GM18507 (cell line): ENCODE data around the gene IGFBP4.

Experiments used
- DNase-seq: peaks from one replicate; pipeline ENCODE4 v3.0.0; 2011; ENCODE audit warnings: low read depth; ENCODE audit not compliant: insufficient read length; ENCODE audit errors: extremely low spot score
- FAIRE-seq: peaks from 2 replicates; lab custom pipeline; 2011; peaks lifted over from hg19 to GRCh38; lab: Jason Lieb, UNC

IGFBP4 gene

GRCh38 chr17:40452216-40452787 is 9.1 kb downstream of the IGFBP4 start:
- DNase-seq (no peak), FAIRE-seq (no peak)

DNA sequence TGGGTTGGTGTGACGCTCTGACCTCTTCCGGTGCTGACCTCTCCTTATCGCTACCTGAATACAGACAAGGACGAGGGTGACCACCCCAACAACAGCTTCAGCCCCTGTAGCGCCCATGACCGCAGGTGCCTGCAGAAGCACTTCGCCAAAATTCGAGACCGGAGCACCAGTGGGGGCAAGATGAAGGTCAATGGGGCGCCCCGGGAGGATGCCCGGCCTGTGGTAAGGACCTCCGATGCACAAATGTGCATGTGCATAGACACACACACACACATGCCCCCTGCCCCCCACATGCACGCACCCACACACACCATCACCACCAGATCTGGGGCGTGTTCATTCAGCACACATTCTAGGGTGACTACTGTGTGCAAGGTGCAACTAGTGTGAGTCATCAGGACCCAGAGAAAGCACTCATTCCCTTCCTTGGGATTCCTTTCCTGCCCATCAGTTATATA is 9.7 kb downstream of the IGFBP4 start:
- FAIRE-seq, result no peak
- DNase-seq, result no peak

DNA sequence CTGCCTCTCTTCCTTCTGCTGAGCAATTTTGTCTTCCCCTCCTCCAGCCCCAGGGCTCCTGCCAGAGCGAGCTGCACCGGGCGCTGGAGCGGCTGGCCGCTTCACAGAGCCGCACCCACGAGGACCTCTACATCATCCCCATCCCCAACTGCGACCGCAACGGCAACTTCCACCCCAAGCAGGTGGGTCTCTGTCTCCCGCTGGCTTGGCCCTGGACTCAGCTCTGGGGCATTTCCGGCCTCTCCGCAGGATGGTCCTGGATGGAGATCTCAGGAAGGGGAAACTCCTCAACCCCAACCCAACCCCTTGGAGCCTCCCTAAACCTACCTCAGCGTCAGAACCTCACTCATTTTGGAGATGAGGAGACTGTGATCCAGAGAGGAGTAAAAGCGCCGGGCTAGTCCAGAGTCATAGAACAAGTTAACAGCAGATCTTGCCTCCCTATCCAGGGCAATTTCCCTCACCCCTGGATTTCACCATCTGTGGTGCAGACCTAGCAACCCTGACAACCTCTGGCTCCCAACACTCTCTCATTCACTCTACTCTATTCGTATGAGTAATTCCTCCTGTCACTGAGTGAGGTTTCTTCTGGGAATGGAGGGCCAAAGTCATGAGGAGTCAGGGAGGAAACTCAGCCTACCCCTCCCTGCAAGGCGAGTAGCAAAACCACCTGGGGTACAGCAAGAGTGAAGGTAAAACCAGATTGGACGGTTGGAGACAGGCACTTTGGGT is 10.8 kb downstream of the IGFBP4 start:
- FAIRE-seq, result no peak

GRCh38 chr17:40454613-40454995 is 11.4 kb downstream of the IGFBP4 start:
- no peak for DNase-seq
- no peak for FAIRE-seq

More for the DNA sequence above, 10.8 kb downstream of the IGFBP4 start:
- DNase-seq, result no peak

DNA sequence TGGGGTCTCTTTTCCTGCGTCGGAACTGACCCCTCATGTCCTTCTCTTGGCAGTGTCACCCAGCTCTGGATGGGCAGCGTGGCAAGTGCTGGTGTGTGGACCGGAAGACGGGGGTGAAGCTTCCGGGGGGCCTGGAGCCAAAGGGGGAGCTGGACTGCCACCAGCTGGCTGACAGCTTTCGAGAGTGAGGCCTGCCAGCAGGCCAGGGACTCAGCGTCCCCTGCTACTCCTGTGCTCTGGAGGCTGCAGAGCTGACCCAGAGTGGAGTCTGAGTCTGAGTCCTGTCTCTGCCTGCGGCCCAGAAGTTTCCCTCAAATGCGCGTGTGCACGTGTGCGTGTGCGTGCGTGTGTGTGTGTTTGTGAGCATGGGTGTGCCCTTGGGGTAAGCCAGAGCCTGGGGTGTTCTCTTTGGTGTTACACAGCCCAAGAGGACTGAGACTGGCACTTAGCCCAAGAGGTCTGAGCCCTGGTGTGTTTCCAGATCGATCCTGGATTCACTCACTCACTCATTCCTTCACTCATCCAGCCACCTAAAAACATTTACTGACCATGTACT is 13.2 kb downstream of the IGFBP4 start:
- DNase-seq (no peak), FAIRE-seq (no peak)

DNA sequence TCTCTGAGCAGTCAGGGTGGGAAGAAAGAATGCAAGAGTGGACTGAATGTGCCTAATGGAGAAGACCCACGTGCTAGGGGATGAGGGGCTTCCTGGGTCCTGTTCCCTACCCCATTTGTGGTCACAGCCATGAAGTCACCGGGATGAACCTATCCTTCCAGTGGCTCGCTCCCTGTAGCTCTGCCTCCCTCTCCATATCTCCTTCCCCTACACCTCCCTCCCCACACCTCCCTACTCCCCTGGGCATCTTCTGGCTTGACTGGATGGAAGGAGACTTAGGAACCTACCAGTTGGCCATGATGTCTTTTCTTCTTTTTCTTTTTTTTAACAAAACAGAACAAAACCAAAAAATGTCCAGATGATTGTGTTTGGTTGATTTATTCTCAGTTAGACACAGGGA is 14.1 kb downstream of the IGFBP4 start:
- DNase-seq (no peak), FAIRE-seq (no peak)

GRCh38 chr17:40457964-40458791 is 14.9 kb downstream of the IGFBP4 start:
- no peak for FAIRE-seq
- no peak for DNase-seq

DNA sequence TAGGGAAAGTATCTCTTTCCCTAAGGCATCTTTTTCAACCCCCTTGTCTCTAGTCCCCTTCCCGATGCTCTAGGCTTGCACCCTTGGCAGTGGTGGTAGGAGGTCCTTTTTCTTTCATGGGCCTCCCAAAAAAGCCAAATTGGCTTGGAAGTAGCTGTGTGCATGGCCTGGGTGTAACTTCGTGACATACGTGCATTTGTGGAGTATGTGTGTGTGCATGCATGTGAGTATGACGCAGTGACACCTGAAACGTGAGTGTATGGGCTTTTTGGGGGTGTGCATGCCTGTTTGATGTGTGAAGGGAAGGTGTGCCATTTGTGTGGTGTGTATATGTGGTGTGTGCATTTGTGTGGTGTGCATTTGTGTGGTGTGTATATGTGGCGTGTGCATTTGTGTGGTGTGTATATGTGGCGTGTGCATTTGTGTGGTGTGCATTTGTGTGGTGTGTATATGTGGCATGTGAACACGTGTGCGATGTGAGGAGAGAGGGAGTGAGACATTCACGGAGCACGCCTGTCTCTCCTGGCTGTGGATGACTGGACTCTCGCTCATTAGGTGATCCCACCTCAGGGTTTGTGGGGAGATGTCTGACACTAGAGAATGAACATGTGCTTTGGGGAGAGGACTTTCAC is 15.7 kb downstream of the IGFBP4 start:
- FAIRE-seq, result no peak

DNA sequence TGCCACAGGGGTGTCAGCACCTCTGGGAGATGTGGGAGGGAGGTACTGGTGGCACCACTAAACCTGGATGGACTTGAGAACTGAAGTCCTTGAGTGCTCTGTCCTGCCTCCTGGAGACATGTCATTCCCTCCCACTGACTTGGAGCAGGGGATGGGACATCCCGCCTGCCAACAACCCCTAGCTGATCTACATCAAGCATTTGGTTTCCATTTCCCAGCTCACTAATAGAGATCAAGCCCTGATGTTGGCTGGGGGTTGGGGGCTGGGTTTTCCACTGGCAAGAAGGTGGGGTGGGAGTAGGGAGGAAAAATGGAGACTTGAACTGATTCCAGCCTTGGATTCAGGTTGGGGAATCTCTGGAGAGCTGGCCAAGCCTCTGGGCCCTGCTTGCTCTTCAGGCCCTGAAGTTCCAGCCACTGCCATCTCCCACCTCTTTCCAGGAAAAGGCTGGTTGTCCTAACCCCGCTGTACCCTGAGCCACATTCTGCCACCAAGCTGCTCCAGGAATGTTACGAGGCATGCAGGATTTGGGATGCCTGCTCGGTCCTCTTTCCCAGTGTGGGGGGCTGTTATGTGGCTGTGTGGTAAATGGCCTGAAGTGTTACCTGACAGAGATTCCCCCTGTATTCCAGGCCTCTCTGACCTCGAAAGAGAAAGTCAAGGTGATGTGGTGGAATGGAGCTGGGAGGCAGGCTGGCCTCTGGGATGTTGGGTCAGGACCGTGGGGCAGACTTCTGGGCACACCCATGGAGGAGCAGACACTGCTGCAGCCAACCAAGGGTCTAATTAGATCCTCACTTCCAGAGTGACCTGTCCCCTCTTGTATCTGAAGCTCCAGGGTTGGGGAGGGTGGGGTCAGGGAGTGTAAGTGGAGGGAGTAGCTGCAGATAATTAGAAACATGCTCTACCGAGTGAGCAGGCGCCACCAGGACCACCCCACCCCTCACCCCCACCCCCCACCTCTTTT is 16.7 kb downstream of the IGFBP4 start:
- DNase-seq (no peak), FAIRE-seq (no peak)

More for the DNA sequence above, 15.7 kb downstream of the IGFBP4 start:
- DNase-seq, result no peak

DNA sequence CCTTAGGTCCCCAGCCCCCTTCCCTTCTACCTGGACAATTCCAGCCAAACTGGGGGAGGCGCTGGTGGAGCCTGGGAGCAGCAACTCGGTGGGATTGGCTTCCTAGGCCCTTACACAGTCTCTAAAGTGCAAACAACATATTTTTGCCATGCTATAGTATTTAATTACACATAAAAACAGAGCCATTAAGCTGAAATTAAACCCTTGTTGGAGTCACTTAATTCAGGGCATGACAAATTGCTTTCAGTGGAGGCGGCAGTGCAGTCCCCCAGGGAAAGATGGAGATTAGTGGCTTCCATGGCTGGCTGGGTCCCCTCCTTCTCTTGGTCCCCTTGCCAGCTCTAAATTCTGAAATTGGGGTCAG is 17.3 kb downstream of the IGFBP4 start:
- DNase-seq (no peak), FAIRE-seq (no peak)

DNA sequence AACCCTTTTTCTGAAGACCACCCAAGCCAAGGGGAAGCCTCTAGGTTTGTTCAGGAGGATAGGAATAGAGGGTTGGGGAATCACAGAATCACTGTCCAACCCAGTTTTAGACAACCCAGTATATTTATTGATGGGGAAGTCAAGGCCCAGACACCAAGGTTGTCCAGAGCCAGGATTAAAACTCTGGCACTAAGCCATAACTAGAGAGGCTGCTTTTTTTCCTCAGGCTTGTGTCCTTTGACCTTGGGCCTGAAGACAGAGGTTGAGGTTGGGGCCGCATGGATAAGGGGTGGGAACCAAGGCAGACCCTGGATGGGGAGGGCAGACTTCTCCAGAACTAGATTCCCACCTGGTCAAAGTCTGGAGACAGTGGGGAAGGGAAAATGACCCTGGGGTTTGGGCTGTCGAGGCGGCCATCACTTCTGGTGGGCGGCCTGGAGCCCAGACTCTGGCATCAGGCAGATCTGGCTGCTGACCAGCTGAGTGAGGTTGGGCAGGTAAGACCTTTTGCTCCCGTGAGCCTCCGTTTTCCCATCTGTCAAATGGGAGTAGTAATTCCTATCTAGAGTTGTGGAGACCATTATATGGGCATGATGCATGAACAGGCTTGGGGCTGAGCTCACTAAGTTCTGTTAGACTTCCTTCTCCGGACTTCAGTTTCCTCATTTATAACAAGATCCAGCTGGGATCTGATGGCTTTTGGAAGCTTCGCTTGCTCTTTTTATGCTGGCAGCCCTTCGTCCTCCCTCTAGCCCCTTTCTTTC is 17.9 kb downstream of the IGFBP4 start:
- DNase-seq (no peak), FAIRE-seq (no peak)

GRCh38 chr17:40461732-40462342 is 18.6 kb downstream of the IGFBP4 start:
- no peak for DNase-seq
- no peak for FAIRE-seq

GRCh38 chr17:40462343-40463121 is 19.3 kb downstream of the IGFBP4 start:
- DNase-seq (no peak), FAIRE-seq (no peak)

- FAIRE-seq, result no peak
These were observed 19.9 kb downstream of the IGFBP4 start for GRCh38 chr17:40463122-40463550.

GRCh38 chr17:40464392-40464855 is 21.2 kb downstream of the IGFBP4 start:
- no peak for DNase-seq
- FAIRE-seq, result no peak

More at GRCh38 chr17:40463122-40463550, 19.9 kb downstream of the IGFBP4 start:
- no peak for DNase-seq

- FAIRE-seq (no peak), DNase-seq (no peak)
These were observed 23.2 kb downstream of the IGFBP4 start for GRCh38 chr17:40466298-40466971.
